CD4-positive, alpha-beta T cell treated with Interleukin-21 for 1 hour (primary cell): Measurements from ENCODE around the gene TUBB6.
A peak's percentile ranks its signal among the peaks of the same experiment; 100 is the strongest.

Experiments
- DNase-seq: peaks from one replicate; pipeline ENCODE4 v3.0.0-alpha.2; 2020

TUBB6 gene

GRCh38 chr18:12315911-12316310 lies 7.9 kb downstream of the TUBB6 start:
- DNase-seq = no peak

DNA sequence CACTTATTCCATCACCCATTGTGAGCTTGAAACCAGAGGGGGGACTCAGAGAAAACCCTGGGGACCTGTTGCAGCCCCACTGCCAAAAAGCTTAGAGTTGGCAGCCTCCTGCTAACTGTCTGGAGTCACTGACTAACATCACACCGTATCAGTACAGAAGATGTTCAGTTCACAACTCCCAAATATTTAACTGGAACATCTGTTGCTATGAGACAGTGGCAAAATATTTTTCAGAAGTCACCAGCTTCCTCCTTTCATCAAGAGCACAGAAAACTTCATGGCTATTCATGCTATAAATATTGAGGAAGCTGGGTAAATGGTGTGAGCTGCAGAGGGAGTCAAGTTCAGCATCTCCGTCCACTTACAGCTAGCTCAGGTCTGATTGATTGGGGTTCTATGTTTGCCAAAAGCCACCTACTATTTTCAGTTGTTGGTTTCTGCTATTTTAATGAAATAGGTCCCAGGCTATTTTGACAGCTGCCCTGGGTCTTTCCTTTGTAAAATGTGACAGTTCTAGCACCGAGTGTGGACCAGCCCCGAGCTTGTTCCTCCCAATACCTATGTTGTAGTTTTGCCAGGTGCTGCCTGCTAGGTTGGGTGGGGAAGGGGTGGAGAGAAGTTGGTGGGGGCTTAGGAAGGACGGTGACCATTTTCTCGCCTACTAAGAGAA lies 9.8 kb downstream of the TUBB6 start:
- DNase-seq = no peak

GRCh38 chr18:12318334-12318697 lies 10.3 kb downstream of the TUBB6 start:
- no peak for DNase-seq

DNA sequence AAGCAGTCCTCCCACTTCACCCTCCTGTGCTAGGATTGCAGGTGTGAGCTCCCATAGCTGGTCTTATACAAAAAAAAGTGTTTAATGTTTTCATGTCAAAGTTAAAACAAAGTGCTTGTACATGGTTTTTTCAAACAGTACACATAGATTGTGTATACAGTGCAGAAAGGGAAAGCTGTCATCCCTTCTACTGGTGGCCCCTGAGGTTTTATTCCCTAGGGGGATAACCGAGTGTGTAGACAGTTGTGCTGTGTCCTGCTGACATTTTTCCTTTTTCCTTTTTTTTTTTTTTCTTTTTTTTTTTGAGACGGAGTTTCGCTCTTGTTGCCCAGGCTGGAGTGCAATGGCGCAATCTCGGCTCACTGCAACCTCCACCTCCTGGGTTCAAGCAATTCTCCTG lies 10.8 kb downstream of the TUBB6 start:
- DNase-seq = no peak

DNA sequence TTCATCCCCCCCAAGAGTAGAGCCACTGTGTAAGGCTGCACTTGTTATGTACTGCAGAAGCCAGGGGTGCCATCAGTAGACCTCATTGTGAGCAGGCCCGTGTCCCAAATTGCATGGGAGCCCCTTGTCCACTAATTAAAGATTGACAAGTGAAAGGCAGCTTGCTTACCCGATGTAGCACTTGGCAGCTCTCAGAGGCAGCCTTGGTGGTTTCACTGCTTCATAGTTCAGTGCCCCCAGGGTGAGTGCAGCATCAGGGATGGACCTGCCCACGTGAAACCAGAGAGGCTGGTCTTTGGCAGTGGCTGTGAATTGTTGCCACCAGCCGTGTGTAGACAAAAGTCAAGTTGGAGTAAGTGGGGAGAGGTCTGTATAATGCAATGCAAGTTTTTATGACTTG lies 13.3 kb downstream of the TUBB6 start:
- DNase-seq = no peak

- no peak for DNase-seq
Observed at GRCh38 chr18:12324991-12325725, 17.1 kb downstream of the TUBB6 start.

DNA sequence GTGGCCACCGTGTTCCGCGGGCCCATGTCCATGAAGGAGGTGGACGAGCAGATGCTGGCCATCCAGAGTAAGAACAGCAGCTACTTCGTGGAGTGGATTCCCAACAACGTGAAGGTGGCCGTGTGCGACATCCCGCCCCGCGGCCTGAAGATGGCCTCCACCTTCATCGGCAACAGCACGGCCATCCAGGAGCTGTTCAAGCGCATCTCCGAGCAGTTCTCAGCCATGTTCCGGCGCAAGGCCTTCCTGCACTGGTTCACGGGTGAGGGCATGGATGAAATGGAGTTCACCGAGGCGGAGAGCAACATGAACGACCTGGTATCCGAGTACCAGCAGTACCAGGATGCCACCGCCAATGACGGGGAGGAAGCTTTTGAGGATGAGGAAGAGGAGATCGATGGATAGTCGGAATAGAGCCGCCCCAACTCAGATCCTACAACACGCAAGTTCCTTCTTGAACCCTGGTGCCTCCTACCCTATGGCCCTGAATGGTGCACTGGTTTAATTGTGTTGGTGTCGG lies 17.7 kb downstream of the TUBB6 start:
- DNase-seq = no peak

DNA sequence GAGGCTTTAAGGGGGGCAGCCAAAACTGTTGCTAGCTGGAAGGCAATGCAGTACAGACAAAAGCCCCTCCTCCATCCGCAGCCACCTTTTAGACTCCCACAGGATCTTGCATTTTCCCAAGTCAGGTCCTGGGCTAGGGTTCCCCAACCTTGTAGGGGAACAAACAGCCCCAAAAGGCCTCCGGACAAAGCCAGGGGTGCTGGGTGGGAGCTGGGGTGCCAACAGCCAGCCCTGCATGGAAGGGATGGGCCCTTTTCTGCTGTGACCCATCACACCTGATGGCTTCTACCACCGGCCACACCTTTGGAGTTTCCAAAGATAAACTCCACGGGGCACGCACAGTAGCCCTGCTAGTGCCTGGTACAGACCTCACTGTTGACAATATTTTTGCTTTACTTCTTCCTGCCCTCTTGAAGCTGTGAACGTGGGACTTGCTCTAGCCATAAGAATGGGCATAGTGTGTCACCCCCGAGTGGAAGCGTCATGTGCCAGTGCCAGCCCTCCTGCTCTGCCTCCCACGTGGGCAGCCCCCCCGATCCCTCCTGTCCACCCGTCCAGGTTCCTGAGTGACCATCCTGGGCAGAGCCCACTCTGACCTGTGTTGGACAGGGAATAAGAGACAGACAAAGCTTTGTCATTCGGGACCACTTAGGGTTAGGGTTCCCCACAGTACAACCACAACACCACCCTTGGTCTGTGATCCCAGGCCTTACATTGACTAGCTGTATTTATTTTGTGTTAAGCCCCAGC lies 18.8 kb downstream of the TUBB6 start:
- DNase-seq = no peak

DNA sequence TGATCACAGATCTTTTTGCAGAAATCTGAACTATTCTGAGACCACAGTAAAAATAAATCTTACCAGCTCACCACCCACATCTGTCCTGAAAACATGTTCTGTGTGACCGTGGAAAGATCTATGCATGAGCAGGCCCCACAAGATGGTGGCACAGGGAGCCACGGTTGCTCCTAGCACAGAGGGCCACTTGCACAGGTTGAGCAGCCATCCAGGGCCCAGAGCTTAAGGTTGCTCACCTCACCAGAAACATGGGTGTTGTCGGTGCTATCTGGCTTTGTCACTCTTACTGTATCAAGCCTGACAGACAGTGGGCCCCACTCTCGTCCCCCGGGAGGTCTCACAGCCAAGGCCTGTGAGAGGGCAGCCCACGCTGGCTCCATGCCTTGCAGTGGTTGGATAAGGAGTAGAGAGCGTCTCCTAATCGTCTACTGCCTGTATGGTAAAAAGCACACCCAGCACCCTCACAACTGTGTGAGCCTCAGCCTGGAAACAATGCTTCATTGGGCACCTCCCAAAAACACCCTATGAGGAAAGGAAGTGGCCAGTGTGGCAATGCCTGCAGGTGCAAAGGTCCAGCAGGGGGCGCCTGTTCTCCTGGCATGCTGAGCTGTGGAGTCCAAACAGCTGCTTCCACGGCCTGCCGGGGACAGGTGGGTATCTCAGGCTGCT lies 19.6 kb downstream of the TUBB6 start:
- DNase-seq = peak; percentile 65

DNA sequence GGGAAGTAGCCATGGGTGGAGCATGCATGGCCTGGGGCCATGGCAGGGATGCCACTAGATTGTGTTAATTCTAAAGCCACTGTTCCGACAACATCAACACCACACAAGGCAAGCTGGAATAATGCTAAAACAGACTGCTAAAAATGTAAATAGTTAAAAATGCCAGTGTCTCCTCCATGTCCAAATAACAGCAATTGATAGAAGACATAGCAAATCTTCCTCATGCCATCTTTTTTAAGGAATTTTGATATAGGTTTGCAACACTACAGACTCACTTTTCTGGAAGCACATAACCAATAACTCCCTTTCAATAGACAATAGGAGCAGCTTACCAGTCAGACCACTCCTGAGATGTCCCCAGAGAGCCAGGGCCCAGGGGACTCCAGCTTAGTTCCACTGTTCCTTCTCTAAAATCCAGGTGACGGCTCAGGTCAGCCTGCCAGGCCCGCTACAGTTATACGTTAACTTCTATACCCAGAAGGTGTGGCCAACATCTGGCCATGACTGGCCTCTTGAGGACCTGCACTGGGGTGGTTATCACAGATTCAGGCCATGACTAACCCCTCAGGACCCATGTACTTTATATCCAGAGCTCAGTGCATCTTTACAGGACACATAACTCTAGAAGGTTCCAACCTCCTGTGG lies 20.3 kb downstream of the TUBB6 start:
- no peak for DNase-seq

DNA sequence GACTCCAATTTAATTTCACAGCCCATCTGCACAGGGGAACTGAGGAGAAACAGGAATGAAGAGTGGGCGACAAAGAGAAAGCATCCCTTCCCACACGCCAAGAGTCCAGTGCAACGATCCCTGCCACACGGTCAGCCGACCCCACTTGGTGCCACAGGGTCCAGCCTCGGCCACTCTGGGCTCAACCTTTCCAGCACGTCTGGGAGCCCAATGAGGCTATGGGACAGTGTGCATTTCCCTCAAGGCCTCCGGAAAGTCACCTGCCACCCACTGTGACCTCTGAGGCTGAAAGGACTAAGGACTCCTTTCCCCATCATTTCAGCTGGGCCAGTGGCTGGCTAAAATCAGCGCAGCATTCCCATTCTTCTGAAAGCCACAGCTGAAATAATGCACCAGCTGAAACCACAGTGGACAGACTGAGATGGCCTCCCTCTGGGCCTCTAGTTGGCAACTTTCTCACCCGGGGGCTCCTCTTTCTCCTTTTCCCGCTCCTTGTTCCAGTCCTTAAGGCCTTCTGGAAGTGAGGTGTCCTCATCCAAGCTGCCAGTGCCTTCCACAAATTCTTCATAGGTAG lies 21.2 kb downstream of the TUBB6 start:
- no peak for DNase-seq

DNA sequence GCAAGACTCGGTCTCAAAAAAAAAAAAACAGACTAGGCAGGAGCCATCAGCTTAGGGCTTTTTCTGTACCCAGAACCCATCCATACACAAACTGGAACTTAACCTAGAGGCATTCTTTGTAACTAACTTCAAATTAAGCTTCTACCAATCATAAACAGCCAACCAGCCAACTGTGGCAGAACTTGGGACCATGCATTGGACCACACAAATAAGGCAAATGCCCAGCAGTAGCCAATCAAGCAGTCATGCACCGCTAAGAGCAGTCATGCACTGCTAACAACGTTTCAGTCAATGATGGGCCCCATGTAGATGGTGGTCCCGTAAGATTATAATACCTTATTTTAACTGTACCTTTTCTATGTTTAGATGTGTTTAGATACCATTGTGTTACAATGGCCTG lies 22.7 kb downstream of the TUBB6 start:
- no peak for DNase-seq

DNA sequence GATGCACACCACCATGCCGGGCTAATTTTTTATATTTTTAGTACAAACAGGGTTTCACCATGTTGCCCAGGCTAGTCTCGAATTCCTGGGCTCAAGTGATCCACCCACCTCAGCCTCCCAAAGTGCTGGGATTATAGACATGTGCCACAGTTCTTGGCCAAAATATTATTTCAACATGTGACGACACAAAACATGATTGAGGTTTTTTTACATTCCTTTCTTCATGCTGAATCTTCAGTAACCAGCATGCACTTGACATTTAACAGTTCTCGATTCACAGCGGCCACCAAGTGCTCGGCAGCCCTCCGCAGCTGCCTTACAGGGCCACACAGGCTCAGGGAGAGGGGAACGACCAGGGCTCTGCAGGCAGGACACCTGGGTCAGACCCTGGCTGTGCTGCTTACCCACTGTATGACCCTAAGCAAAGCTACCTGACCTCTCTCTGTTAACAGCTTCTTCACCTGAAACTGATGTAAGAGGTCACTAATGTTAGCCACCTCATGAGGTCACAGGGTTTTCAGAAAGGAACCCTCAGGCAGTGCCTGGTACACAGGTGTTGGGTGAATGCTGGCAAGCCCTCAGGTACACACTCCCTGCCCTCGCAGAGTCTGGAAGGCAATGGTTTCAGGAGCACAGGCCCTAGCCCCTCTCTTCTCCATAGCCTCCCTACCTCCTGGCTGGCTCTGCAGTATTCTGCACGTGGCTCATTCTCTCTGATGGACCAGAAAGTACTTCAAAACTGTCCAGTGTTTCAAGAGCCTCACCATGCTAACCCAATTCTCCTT lies 25.7 kb downstream of the TUBB6 start:
- DNase-seq = no peak

GRCh38 chr18:12334366-12334808 lies 26.3 kb downstream of the TUBB6 start:
- no peak for DNase-seq

GRCh38 chr18:12334863-12335262 lies 26.8 kb downstream of the TUBB6 start:
- DNase-seq = no peak

GRCh38 chr18:12335503-12335902 lies 27.5 kb downstream of the TUBB6 start:
- DNase-seq = no peak

- DNase-seq = no peak
Observed at GRCh38 chr18:12336171-12336613, 28.2 kb downstream of the TUBB6 start.

GRCh38 chr18:12336887-12337286 lies 28.8 kb downstream of the TUBB6 start:
- DNase-seq = no peak

- no peak for DNase-seq
Observed at GRCh38 chr18:12338382-12338781, 30.3 kb downstream of the TUBB6 start.

DNA sequence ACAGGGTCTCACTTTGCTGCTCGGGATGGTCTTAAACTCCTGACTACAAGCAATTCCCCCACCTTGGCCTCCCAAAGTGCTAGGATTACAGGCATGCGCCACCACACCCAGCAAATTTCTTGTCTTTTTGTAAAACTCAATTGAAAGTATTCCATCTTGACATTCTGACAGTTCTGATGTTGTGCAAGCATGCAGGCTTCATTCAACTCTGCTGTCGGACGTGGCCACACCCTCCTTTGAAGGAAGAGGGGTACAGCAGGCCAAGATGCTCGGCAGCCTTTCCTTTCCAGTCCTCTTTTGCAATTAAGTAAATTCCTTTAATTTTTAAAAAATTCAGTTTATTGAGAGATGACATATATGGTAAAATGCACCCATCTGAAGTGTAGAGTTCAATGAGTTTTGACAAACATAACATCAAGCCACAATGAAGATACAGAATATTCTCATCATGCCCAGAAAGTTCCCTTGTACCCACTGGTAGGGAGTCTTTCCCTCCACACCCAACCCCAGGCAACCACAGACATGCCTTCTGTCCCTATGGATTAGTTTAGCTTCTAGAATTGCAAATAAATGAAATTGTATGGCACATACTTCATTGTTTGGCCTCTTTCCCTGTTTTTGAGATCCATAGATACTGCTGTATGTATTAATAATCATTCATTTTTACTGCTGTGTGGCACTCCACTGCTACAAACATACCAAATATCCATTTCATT lies 33.1 kb downstream of the TUBB6 start:
- no peak for DNase-seq

- DNase-seq = no peak
Observed at GRCh38 chr18:12342661-12343060, 34.6 kb downstream of the TUBB6 start.
